Fibroblast of skin of back (primary cell): ENCODE measurements around the gene C1QL1.
A peak's percentile ranks its signal among the peaks of the same experiment; 100 is the strongest.

ENCODE experiments used
- DNase-seq: peaks from one replicate; pipeline ENCODE4 v3.0.0-alpha.2; 2013

Gene C1QL1

GRCh38 chr17:44928136-44928535 lies 40.0 kb downstream of the C1QL1 start:
- DNase-seq: no peak

DNA sequence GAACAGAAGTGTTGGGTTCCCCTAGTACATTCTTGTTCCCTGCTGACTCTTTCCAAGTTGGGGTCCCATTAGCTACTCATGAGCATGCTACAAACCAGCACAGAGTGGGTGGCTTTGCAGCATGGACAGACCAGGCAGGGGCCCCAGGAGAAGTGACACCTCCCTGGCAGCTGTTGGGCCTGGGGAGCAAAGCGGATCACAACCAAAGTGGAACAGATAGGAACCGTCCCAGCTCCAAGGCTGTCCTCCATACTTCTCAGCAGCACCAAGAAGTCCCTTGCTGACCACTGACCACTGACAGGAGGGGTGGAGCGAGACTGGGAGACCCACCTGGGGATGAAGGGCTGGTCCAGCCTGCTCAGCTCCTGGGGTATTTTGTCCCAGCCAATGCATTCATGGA lies 40.4 kb downstream of the C1QL1 start:
- no peak for DNase-seq

DNA sequence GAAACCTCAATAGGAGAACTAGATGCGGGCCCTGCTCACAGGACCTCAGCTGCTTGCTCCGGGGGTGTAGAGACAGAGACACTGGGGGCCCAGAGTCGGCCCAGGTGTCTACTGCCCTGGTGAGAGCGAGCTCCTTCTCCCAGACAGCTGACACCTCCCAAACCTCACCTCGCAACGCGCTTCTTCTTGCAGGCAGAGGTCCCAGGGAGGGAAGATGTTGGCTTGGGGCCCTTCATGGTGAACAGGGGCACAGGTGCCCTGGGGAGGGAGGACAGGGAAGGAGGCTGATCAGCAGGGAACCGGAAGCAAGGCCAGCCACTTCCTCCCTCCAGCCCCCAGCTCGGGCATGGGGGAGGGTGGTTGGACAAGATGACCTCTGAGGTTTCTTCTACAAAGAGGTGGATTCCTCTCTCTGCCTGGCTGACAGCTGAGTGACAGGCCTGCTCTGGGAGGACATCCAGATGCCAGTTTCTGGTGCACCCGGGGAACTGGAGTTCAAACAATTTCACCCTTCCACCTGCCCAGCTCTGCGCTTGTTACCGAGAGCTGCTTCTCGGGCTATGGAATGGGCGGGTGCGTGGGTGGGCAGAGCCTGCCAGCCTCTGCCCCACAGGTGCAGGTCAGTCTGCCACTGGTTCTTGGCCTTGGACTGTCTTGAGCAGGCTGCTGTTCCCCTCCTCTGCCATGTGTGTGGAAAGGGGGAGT lies 41.1 kb downstream of the C1QL1 start:
- no peak for DNase-seq

DNA sequence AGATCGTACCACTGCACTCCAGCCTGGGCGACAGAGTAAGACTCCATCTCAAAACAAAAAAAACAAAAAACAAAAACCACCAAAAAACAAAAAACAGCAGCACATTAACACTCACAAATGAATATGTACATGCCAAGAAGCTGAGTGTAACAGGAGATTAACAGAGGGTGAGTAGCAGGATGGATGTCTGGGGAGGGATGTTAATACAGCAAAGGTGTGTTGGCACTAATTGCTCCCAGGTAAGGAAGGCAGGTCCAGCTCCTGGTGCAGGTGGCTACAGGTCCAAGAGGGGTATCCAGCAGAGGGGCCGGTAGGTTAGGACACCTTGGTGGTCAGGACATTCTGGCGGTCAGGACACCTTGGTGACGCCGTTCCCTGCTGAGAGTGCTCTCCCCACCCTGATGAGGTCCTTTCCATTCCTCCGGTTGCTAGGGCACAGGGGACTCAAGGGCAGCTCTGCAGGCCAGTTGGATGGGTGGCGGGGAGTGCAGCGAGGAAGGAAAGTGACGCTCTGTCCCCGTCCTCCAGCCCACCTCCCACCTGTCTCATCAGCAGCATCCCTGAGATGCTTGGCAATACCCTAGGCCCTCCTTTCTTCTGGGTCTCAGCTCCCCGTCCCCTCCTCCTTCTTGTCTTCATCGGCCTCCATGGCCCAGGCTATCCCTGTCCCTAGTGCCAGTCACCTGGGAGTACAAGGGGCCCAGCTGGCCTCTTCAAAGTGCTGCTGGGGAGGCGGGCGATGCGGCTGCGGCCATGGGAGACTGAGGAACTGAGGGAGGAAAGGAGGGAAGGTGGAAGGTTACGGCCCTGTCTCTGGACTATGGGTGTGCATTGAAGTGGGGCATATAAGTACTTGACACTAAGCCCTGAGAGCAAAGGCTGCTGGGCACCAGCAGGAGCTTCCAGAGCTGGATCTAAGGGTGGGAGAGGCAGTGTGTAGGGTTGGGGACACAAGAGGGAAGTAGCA lies 42.1 kb downstream of the C1QL1 start:
- DNase-seq: no peak

GRCh38 chr17:44924107-44924544 lies 44.0 kb downstream of the C1QL1 start:
- DNase-seq: no peak

- DNase-seq: no peak
These were observed 45.2 kb downstream of the C1QL1 start for GRCh38 chr17:44922746-44923470.

DNA sequence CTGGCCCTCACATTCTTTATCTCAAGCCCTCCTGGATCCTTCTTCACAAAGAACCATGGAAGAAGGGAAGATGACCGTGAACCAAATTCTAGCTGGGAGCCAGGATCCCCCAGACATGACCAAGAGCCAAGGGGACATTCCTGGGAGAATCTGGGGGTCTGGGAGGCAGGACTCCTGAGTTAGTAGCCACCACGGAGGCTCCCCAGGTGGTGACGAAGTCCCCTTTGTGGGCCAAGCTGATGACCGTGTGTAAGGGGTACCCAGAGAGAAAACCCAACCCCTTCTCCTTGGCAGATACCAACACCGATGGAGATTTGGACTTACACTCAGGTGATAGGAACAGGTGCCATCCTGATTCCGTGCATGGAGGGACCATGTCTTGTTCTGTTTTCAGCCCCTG lies 46.0 kb downstream of the C1QL1 start:
- no peak for DNase-seq

DNA sequence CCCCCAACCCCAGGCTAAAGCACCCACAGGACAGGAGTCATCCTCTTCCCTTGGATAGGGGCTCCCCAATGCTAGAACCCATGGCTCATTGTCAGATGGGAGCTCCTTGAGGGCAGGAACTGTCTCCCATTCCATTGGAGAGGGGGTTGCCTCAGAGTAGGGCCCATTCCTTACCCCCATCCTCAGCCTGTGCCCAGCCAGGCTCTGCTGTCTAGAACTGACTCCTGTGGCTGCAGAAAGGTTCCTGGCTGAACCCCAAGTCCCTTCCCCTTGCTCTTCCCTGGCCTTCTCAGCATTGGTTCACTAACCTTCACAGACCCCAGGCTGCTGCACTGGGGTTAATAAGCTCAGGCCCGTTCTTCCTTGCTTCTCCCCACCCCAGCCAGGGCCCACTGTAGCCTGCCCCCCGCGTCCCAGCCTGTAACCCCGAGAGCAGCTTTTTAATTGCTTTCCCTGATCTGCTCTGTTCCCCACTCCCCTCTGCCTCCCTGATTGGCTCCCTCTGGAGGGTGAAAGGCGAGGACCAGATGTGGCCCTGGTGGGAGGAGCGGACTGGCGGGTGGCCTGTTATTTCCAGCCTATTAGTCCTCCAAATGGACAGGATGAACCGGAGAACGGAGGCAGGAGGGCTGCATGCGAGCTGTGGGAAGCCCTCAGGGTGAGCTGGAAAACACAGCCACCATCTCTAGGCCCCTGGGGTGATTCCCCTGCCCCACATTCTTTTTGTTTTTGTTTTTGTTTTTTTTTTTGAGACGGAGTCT lies 46.8 kb downstream of the C1QL1 start:
- DNase-seq: no peak

GRCh38 chr17:44920565-44920940 lies 47.5 kb downstream of the C1QL1 start:
- no peak for DNase-seq

DNA sequence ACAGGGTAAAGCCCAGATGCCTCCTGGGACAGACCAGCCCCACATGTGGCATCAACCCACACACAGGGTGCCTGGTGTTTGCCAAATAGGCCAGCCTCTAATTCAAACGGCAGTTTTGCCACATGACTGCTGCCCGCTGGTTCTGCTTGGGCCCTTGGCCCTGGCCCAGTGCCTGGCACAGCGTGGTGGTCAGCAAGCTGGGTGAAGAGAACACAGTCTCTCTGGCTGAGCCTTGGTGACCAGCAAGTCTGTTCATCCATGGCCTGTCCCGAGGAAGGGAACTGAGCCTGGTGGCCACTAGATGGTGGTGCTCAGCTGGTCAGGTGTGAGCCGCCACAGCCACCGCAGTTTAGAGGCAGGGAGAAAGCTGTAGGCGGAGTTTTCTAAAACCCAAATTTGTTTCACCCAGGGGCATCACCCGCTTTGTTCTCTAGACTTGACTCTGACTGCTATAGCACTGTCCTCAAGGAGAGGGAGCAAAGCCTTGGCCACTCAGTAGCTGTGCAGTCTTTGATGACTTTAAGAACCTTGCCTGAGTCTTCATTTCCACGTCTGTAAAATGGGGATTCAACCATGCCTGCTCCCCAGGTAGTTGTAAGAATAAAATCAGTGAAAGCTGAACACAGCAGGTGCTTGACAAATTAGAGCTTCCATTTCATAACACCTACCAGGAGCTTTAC lies 48.1 kb downstream of the C1QL1 start:
- DNase-seq: peak; percentile 75

- no peak for DNase-seq
These were observed 48.7 kb downstream of the C1QL1 start for GRCh38 chr17:44919411-44919810.

- no peak for DNase-seq
These were observed 50.1 kb downstream of the C1QL1 start for GRCh38 chr17:44918006-44918405.

- no peak for DNase-seq
These were observed 50.6 kb downstream of the C1QL1 start for GRCh38 chr17:44917456-44917855.

GRCh38 chr17:44916781-44917241 lies 51.3 kb downstream of the C1QL1 start:
- peak; percentile 51 for DNase-seq

DNA sequence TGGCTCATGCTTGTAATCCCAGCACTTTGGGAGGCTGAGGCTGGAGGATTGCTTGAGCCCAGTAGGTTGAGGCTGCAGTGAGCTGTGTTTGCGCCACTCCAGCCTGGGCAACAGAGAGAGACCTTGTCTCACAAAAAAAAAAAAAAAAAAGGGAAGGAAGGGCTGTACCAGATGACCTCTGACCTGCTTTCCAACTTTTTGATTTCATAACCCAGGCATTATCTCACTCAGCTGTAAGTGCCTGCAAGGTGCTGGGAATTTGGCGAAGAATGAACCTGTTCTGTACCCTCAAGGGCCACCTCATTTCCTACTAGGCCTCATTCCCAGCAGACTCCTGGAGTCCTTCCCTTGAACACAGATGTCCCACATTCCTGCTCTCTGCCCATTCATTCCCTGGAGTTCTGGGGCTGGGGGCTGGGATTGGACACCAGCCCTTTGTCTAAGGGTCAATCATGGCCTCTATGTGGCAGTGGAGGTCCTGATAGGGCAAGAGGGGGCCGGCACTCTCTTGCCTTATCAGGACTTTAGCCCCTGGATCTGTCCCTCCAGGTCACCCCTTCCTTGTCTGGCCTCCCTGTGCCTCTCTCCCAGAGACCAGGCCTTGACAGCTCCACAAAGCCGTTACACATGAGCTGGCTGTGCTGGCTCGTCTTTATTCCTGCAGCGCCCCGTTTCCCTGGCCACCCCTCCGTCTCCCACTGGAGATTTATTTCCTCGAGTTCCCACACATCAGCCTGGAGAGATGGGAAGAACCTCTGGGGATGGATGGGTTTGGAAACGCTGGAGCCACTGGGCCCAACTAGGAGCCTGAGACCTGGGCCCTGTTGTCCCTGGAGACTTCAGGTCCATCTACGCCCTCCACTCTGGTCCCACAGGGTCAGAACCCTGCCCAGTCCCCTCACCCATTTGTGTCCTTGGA lies 52.0 kb downstream of the C1QL1 start:
- DNase-seq: no peak

DNA sequence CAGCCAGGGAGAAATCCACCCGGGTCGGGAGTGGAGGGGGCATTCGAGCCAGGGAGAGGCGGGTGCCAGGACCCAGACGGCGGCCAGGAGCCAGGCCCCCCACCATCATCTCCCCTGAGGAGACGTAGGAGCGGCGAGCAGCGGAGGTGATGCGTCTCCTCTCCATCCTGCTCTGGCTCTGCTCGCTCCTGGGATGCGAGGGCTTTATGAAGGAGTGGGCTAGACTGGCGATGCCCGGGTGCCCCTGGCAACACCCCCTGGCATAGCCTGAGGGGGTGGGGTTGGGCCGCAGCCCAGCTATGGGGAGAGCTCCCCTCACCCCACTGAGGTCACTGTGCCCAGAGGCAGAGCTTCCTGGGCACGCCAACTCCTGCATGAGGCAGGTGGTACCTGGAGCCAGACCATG lies 52.8 kb downstream of the C1QL1 start, which contains the start of gene GFAP:
Gene GFAP, minus strand, starts transcription at position 180 of the 406 bp plus-strand sequence. Its CDS starts 14 bp downstream, at position 166.
- DNase-seq: no peak

DNA sequence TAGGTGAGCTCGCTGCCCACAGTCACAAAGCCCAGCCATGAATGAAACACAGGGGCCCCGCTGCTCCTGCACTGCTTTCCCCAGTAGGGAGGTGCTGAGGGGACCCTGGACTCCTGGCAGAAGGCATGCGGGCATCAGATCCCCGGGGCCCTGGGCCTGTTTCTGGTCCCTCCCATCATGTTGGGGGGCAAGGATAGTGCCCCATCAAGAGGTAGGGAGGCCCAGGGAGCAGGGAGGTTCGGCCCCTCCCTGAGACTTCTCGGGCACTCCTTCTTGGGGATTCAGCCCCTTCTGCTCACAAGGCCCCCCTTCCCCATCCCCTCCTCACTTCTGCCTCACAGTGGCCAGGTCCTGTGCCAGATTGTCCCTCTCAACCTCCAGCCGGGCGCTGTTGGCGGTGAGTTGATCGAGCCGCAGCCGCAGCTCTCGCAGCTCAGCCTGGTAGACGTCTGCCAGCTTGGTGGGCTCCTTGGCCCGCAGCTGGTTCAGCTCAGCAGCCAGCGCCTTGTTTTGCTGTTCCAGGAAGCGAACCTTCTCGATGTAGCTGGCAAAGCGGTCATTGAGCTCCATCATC lies 53.3 kb downstream of the C1QL1 start:
- DNase-seq: no peak

DNA sequence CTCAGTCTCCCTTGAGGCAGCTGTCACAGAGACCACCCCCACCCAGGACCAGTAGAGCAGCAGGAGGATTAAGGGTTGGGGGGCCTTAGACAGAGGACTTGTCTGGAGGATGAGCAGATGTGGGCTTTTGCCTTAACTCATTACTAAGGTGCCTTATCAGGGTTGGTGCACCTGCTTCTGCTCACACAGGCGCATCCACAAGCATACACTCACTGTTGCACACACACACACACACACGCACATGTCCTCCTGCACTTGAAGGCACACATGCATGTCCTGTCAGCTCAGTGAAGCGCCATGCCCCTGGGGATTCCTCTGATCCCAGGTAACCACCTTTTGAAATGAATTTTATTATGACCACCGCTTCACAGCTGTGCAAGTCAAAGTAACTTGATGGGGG lies 54.0 kb downstream of the C1QL1 start:
- no peak for DNase-seq

DNA sequence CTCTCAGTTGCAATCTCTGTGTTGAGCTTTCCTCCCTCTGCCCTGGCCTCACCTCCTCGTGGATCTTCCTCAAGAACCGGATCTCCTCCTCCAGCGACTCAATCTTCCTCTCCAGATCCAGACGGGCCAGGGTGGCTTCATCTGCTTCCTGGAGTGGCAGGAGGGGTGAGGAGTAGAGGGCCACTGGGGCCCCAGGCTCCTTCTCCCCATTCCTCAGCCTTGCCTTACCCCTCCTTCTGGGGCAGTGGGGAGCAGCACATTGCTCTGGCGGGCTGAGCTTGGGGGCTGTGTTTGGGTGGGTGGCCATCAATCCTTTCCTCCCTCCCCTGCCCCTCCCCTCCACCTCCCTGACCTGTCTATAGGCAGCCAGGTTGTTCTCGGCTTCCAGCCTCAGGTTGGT lies 54.4 kb downstream of the C1QL1 start:
- DNase-seq: no peak
